IMR-90 (cell line): ENCODE measurements around the gene IRAG1. TPM values are rescaled to one million over a fixed set of nuclear protein-coding genes. Genes with fewer than 3 reads are reported as not detected.

Experiments used
- ATAC-seq: fragments of 200-7000 bp; cut with Tn5 transposase; 2 replicates; pipeline ENCODE4 v1.9.1; 2020; ENCODE audit warnings: low read depth, mild to moderate bottlenecking, moderate library complexity
- BruUV-seq: library from RNA; stranded (reverse); fragments of 400-500 nt; replicated peaks from 2 replicates; lab custom pipeline; 2021; lab: Mats Ljungman, UMichigan
- CTCF ChIA-PET: fragments of 300-600 bp; formaldehyde crosslinking; extraction: SDS; loops from one replicate; lab custom pipeline; 2021; ENCODE audit warnings: antibody characterized with exemption; lab: Yijun Ruan, JAX
- POLR2A ChIA-PET: fragments of 300-600 bp; sonication (Branson Sonifier 250); formaldehyde crosslinking; loops from one replicate; lab custom pipeline; 2022; ENCODE audit warnings: antibody characterized with exemption; ENCODE audit not compliant: unreplicated experiment; lab: Charles Lee
- DNase-seq: peaks from one replicate; pipeline ENCODE4 v3.0.0; 2013
- H2AFZ ChIP-seq: replicated peaks from 2 replicates; pipeline ENCODE3; 2013; ENCODE audit warnings: low read length, mild to moderate bottlenecking; ENCODE audit not compliant: poor library complexity
- H2AK5ac ChIP-seq: 2 replicates; pipeline ENCODE4 v1.6.1; 2013; ENCODE audit warnings: low read depth, low read length, inconsistent platforms
- H2AK9ac ChIP-seq: replicated peaks from 2 replicates; pipeline ENCODE3; 2013; ENCODE audit warnings: mild to moderate bottlenecking, low read depth, low read length, moderate library complexity; ENCODE audit not compliant: poor library complexity
- H2BK120ac ChIP-seq: 2 replicates; pipeline ENCODE4 v1.6.1; 2013; ENCODE audit warnings: low read depth, low read length, inconsistent platforms
- H2BK15ac ChIP-seq: 3 replicates; pipeline ENCODE4 v1.6.1; 2013; ENCODE audit warnings: low read depth, low read length, inconsistent platforms
- H2BK20ac ChIP-seq: 2 replicates; pipeline ENCODE4 v1.6.1; 2013; ENCODE audit warnings: low read depth, mild to moderate bottlenecking, inconsistent platforms, low read length, moderate library complexity
- H2BK5ac ChIP-seq: 2 replicates; pipeline ENCODE4 v1.6.1; 2013; ENCODE audit warnings: mild to moderate bottlenecking, low read depth, low read length, inconsistent platforms; ENCODE audit not compliant: poor library complexity, severe bottlenecking
- H3K14ac ChIP-seq: replicated peaks from 2 replicates; pipeline ENCODE4 v1.6.1; 2013; ENCODE audit warnings: low read depth, low read length, inconsistent platforms
- H3K18ac ChIP-seq: 2 replicates; pipeline ENCODE4 v1.6.1; 2013; ENCODE audit warnings: low read depth, low read length, control low read depth
- H3K23ac ChIP-seq: 2 replicates; pipeline ENCODE4 v1.6.1; 2013; ENCODE audit warnings: low read depth, low read length, inconsistent platforms
- H3K27ac ChIP-seq: 2 replicates; pipeline ENCODE4 v1.5.1; 2013; ENCODE audit warnings: mild to moderate bottlenecking, control low read depth, low read length; ENCODE audit not compliant: insufficient read depth
- H3K27me3 ChIP-seq: 2 replicates; pipeline ENCODE4 v1.6.1; 2013; ENCODE audit warnings: low read length; ENCODE audit not compliant: control insufficient read depth, insufficient read depth
- H3K36me3 ChIP-seq: 2 replicates; pipeline ENCODE4 v1.6.1; 2013; ENCODE audit warnings: low read length, mixed read lengths; ENCODE audit not compliant: control insufficient read depth, insufficient read depth
- H3K4ac ChIP-seq: 2 replicates; pipeline ENCODE4 v1.6.1; 2013; ENCODE audit warnings: low read depth, low read length, inconsistent platforms
- H3K4me1 ChIP-seq: 2 replicates; pipeline ENCODE4 v1.6.1; 2013; ENCODE audit warnings: low read length, mixed read lengths; ENCODE audit not compliant: control insufficient read depth, insufficient read depth
- H3K4me2 ChIP-seq: 2 replicates; pipeline ENCODE4 v1.6.1; 2013; ENCODE audit warnings: low read depth, mild to moderate bottlenecking, control low read depth, low read length, moderate library complexity
- H3K4me3 ChIP-seq: 2 replicates; pipeline ENCODE4 v1.5.1; 2013; ENCODE audit warnings: low read depth, mild to moderate bottlenecking, control low read depth, low read length, moderate library complexity; ENCODE audit not compliant: insufficient read depth
- H3K56ac ChIP-seq: 2 replicates; pipeline ENCODE4 v1.6.1; 2013; ENCODE audit warnings: low read length, inconsistent platforms; ENCODE audit not compliant: insufficient read depth; ENCODE audit errors: extremely low read depth
- H3K79me1 ChIP-seq, 2 experiments: 2 replicates each; pipeline ENCODE4 v1.6.1; 2013; ENCODE audit warnings: low read length in 2 of 2, inconsistent platforms in 1 of 2, low read depth in 1 of 2
- H3K9ac ChIP-seq: 2 replicates; pipeline ENCODE4 v1.6.1; 2013; ENCODE audit warnings: low read depth, low read length, control low read depth
- H3K9me1 ChIP-seq: 2 replicates; pipeline ENCODE4 v1.6.1; 2013; ENCODE audit warnings: low read length, inconsistent platforms; ENCODE audit not compliant: insufficient read depth
- H3K9me3 ChIP-seq: 2 replicates; pipeline ENCODE4 v1.6.1; 2013; ENCODE audit warnings: low read length; ENCODE audit not compliant: control insufficient read depth, insufficient read depth
- H4K20me1 ChIP-seq: 2 replicates; pipeline ENCODE4 v1.6.1; 2013; ENCODE audit warnings: low read length, inconsistent platforms; ENCODE audit not compliant: insufficient read depth
- H4K5ac ChIP-seq: 2 replicates; pipeline ENCODE4 v1.6.1; 2013; ENCODE audit warnings: mild to moderate bottlenecking, low read depth, low read length, control low read depth
- H4K8ac ChIP-seq, 2 experiments: 2 replicates each; pipeline ENCODE4 v1.6.1; 2013; ENCODE audit warnings: low read depth in 2 of 2, low read length in 2 of 2, control low read depth in 1 of 2, inconsistent platforms in 1 of 2
- H4K91ac ChIP-seq: 2 replicates; pipeline ENCODE4 v1.6.1; 2013; ENCODE audit warnings: low read depth, low read length, inconsistent platforms; ENCODE audit not compliant: insufficient read depth
- BHLHE40 ChIP-seq: fragments of 150-350 bp; IDR thresholded peaks from 2 replicates; pipeline ENCODE4 v1.6.1; 2016; ENCODE audit warnings: mild to moderate bottlenecking, low read depth, low read length
- ELK1 ChIP-seq: fragments of 150-350 bp; IDR thresholded peaks from 2 replicates; pipeline ENCODE4 v1.6.1; 2016; ENCODE audit warnings: low read depth, mild to moderate bottlenecking, low read length, moderate library complexity, borderline replicate concordance
- MXI1 ChIP-seq: IDR thresholded peaks from 2 replicates; pipeline ENCODE4 v1.6.1; 2012; ENCODE audit warnings: low read depth, mild to moderate bottlenecking, low read length, moderate library complexity, borderline replicate concordance
- RAD21 ChIP-seq: IDR thresholded peaks from 2 replicates; pipeline ENCODE4 v1.6.1; 2012; ENCODE audit warnings: low read length, improper control_type of control experiment
- RFX5 ChIP-seq: IDR thresholded peaks from 2 replicates; pipeline ENCODE4 v1.8.0; 2012; ENCODE audit warnings: low read depth, mild to moderate bottlenecking, low read length, moderate library complexity
- SMC3 ChIP-seq: fragments of 150-350 bp; IDR thresholded peaks from 2 replicates; pipeline ENCODE4 v1.6.1; 2016; ENCODE audit warnings: low read depth, mild to moderate bottlenecking, antibody characterized with exemption, low read length, moderate library complexity
- WGBS, 2 experiments: methylation state at CpG; one replicate each; pipeline versions ENCODE4 v1.1.5 to v1.1.7; 2013; ENCODE audit warnings: missing lambda C conversion rate in 2 of 2; ENCODE audit not compliant: insufficient read length in 1 of 2; ENCODE audit errors: extremely low coverage in 2 of 2; 5-methylcytosine and 5-hydroxymethylcytosine counted together
- dilution Hi-C: fragments of 300-500 bp; cut with HindIII; formaldehyde crosslinking; loops from one replicate; pipeline ENCODE4 v1.14.3; 2018; ENCODE audit warnings: low sequenced_read_pairs; ENCODE audit not compliant: unreplicated experiment
- in situ Hi-C: fragments of 300-500 bp; cut with MboI; formaldehyde crosslinking; loops from 3 replicates; pipeline ENCODE4 v1.14.3; 2019; ENCODE audit warnings: low sequenced_read_pairs, inconsistent platforms, mixed read lengths
- intact Hi-C: fragments of 100-400 bp; cut with micrococcal nuclease; formaldehyde crosslinking; loops from 2 replicates; pipeline ENCODE4 v1.10.0; 2022
- polyA plus RNA-seq, 3 experiments: library from polyadenylated mRNA; depleted of rRNA; stranded (reverse); fragments of >200 nt; gene quantifications; 2 replicates each; pipeline ENCODE4 v1.2.3, GENCODE V29; 2012; ENCODE audit warnings: low replicate concordance in 1 of 3
- total RNA-seq: library from RNA; depleted of rRNA; stranded (reverse); fragments of >200 nt; gene quantifications from 2 replicates; pipeline ENCODE4 v1.2.3, GENCODE V29; 2012

Gene IRAG1
- total and polyA plus RNA-seq, 2 of the 4 experiments (the other 2 are of a cell fraction): 19.4 to 25.8 TPM

GRCh38 chr11:10725114-10725906 lies 31.8 kb upstream of the IRAG1 start:
- no peaks in the 10 kb centered on the region for H4K20me1 ChIP-seq
- H3K27me3 ChIP-seq: no peaks in the 10 kb centered on the region
- dilution Hi-C loops (loop anchor here (25.0 kb wide), 1 partner anchor 213 kb away; no protein-coding TSS in a partner anchor), in situ Hi-C loops (loop anchor here (25.0 kb wide), 2 partner anchors 513 to 738 kb away; no protein-coding TSS in a partner anchor), intact Hi-C loops (no loop called here)
- H3K9me1 ChIP-seq: peaks cover 29% of the 10 kb centered on the region
- H3K4me1 ChIP-seq: peaks cover 18% of the 10 kb centered on the region
- peak overlapping the region; percentile 38 for H2BK20ac ChIP-seq
- ChIA-PET CTCF (no interaction called here), POLR2A (no interaction called here)
- no peaks in the 10 kb centered on the region for H3K79me1 ChIP-seq
- no peak overlapping the region for H3K4me3 ChIP-seq
- DNase-seq (peak; percentile 86), ATAC-seq (no peak)
- no peak overlapping the region for H3K9ac ChIP-seq
- H3K4me2 ChIP-seq: no peak overlapping the region
- H2AFZ ChIP-seq: peak overlapping the region; percentile 24
- WGBS, 2 experiments: 100% methylated on average over 1 of the region's 9 CpGs; no CpG with 5 or more reads in 1 of the 2 experiments
- peak overlapping the region in 1 of 2 experiments; percentile 26; a peak in 1 of 4 replicates for H4K8ac ChIP-seq
- H3K56ac ChIP-seq: no peak overlapping the region
- no TSS peak for BruUV-seq
- no peaks in the 10 kb centered on the region for H3K9me3 ChIP-seq
- peak overlapping the region; percentile 18; the same call in 1 of the 2 replicates for H2AK5ac ChIP-seq
- peak overlapping the region; percentile 55 for H3K4ac ChIP-seq
- H2AK9ac ChIP-seq: no peak overlapping the region
- peak overlapping the region; percentile 20 for H4K91ac ChIP-seq
- H2BK120ac ChIP-seq: peak overlapping the region; percentile 68
- peak overlapping the region; percentile 74 for H3K14ac ChIP-seq
- no peak overlapping the region for H2BK5ac ChIP-seq
- H3K27ac ChIP-seq: no peak overlapping the region
- TF ChIP-seq BHLHE40: no peak
- TF ChIP-seq RFX5: no peak
- TF ChIP-seq MXI1: no peak
- TF ChIP-seq SMC3: no peak
- TF ChIP-seq RAD21: no peak
- TF ChIP-seq ELK1: no peak
- no peak overlapping the region; the same call in 1 of the 2 replicates for H3K23ac ChIP-seq
- H4K5ac ChIP-seq: no peak overlapping the region
- H3K36me3 ChIP-seq: no peaks in the 10 kb centered on the region
- H2BK15ac ChIP-seq: no peak overlapping the region; the same call in 2 of the 3 replicates
- H3K18ac ChIP-seq: 0 out of 2 replicates have a peak overlapping the region, but pooled peaks have one; percentile 43
